Lower leg skin (tissue), 4 donors: ENCODE results near the gene CNPY3. TPM values are rescaled to one million over a fixed set of nuclear protein-coding genes. Genes with fewer than 3 reads are reported as not detected.

Experiments used
- DNase-seq, 2 donors: peaks; one replicate each; pipeline ENCODE4 v3.0.0-alpha.2; 2019; ENCODE audit warnings: low spot score in 2 of 2
- H3K4me3 ChIP-seq: fragments of 200-600 bp; sonication (generic); 2 replicates; pipeline ENCODE4 v1.5.1; 2017; ENCODE audit warnings: mild to moderate bottlenecking, low read depth; ENCODE audit not compliant: poor library complexity, severe bottlenecking
- POLR2A ChIP-seq, 2 donors: fragments of 450-650 bp; IDR thresholded peaks; one replicate each; pipeline ENCODE4 v1.6.1; 2016 to 2017; ENCODE audit warnings: antibody characterized with exemption in 2 of 2, mild to moderate bottlenecking in 1 of 2, moderate library complexity in 1 of 2
- WGBS, 2 donors: methylation state at CpG; one replicate each; pipeline ENCODE4 v1.1.5; 2018; 5-methylcytosine and 5-hydroxymethylcytosine counted together
- intact Hi-C: fragments of 100-400 bp; cut with DNase I; formaldehyde crosslinking; loops from one replicate; pipeline ENCODE4 v1.15.0; 2023; ENCODE audit warnings: low total_unique reads
- total RNA-seq, 4 donors: library from RNA; depleted of rRNA; stranded (reverse); fragments of >200 nt; gene quantifications; one replicate each; pipeline ENCODE4 v1.1.0, GENCODE V29; 2016
- TF ChIP-seq, protein P1 (sequence below), 3 donors: fragments of 450-650 bp; IDR thresholded peaks; one replicate each; pipeline ENCODE4 v1.5.1; 2016; ENCODE audit warnings: antibody characterized with exemption in 3 of 3, mild to moderate bottlenecking in 3 of 3, moderate library complexity in 2 of 3

The CNPY3 gene
- total RNA-seq, 4 donors from 2014 or later = 15.6 to 28.9 (median 19.7) TPM

DNA sequence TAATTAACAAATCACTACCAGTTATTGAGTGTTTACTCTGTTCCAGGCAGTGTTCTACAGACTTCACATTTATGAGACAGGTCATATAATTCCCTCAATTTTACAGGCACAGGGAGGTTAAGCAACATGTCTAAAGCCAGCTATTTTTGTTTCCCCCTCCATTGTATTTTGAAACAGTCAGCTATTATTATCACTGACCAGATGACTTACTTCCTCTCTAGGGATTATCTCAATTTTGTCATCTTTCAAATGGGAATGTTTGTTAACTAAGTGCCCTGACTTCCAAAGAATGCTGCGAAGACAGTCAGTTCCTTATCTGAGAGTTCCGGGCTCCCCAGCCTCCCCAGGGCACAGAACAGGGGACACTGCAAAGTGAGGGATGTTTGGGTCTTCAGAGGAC is 5.6 kb upstream of the CNPY3 start:
- no peak overlapping the region for H3K4me3 ChIP-seq

DNA sequence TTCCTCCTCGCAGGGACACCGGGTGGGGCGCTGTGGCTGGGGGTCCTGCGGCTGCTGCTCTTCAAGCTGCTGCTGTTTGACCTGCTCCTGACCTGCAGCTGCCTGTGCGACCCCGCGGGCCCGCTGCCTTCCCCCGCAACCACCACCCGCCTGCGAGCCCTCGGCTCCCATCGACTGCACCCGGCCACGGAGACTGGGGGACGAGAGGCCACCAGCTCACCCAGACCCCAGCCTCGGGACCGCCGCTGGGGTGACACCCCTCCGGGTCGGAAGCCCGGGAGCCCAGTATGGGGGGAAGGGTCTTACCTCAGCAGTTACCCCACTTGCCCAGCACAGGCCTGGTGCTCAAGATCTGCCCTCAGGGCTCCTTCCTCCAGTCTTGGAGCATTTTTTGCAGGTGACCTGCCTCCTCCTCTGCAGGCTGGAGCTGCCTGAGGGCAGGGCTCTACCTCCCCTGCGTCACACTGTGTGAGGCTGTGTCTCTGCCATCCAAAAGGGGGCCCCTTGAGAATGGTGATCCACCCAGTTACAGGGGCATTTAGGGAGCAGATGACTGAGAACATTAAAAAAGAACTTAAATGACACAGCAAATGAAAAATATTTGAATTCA is 3.9 kb upstream of the CNPY3 start:
- DNase-seq = no peak
- no peak for TF ChIP-seq POLR2A (IDR thresholded peaks at IDR 0.05)
- TF ChIP-seq, protein P1, sequence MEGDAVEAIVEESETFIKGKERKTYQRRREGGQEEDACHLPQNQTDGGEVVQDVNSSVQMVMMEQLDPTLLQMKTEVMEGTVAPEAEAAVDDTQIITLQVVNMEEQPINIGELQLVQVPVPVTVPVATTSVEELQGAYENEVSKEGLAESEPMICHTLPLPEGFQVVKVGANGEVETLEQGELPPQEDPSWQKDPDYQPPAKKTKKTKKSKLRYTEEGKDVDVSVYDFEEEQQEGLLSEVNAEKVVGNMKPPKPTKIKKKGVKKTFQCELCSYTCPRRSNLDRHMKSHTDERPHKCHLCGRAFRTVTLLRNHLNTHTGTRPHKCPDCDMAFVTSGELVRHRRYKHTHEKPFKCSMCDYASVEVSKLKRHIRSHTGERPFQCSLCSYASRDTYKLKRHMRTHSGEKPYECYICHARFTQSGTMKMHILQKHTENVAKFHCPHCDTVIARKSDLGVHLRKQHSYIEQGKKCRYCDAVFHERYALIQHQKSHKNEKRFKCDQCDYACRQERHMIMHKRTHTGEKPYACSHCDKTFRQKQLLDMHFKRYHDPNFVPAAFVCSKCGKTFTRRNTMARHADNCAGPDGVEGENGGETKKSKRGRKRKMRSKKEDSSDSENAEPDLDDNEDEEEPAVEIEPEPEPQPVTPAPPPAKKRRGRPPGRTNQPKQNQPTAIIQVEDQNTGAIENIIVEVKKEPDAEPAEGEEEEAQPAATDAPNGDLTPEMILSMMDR (IDR thresholded peaks at IDR 0.05) = no peak
- intact Hi-C loops = loop anchor here (10.0 kb wide), 1 partner anchor 219 kb away; no protein-coding TSS in a partner anchor
- WGBS, 2 donors = 38 to 51% methylated on average over 18 to 23 of the region's 23 CpGs
- no peak overlapping the region for H3K4me3 ChIP-seq

More for the DNA sequence above, 5.6 kb upstream of the CNPY3 start:
- WGBS, 2 donors = 82 to 88% methylated on average over 2 of the region's 2 CpGs
- intact Hi-C loops = loop anchor here (10.0 kb wide), 1 partner anchor 221 kb away; no protein-coding TSS in a partner anchor
- DNase-seq = no peak
- no peak for TF ChIP-seq POLR2A (IDR thresholded peaks at IDR 0.05)
- TF ChIP-seq, protein P1 (IDR thresholded peaks at IDR 0.05) = no peak

DNA sequence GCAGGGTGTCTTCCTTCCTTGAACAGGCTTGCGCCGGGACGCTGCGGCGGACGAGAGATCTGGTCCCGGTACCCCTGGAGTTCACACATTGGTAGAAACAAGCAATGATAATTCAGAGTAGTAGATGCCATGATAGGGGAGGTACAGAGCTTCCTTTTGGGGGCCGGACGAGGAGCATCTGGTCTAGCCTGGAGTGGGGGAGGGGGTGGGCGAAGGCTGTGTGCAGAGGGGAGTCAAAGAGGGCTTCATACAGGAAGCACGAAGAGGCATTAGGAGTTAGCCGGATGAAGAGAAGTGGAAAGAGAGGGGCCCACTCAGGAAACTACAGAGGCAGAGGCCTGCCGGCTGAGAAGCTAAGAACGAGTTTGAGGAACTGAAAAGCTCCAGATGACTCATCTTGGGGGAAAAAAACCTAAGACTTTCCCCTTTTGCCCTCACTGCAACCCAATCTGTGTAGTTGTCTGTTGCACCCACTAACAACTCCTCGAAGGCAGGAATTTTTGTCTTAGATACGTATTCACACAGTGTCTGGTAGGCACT is 611 bp downstream of the CNPY3 start:
- TF ChIP-seq POLR2A (IDR thresholded peaks at IDR 0.05) = no peak
- TF ChIP-seq, protein P1 (IDR thresholded peaks at IDR 0.05) = no peak
- DNase-seq = peak in 1 of 2 donors; percentile 24
- WGBS, 2 donors = 1% methylated on average over 16 of the region's 16 CpGs
- intact Hi-C loops = loop anchor here (10.0 kb wide), 1 partner anchor 215 kb away; no protein-coding TSS in a partner anchor
- H3K4me3 ChIP-seq = peak overlapping the region; percentile 64

DNA sequence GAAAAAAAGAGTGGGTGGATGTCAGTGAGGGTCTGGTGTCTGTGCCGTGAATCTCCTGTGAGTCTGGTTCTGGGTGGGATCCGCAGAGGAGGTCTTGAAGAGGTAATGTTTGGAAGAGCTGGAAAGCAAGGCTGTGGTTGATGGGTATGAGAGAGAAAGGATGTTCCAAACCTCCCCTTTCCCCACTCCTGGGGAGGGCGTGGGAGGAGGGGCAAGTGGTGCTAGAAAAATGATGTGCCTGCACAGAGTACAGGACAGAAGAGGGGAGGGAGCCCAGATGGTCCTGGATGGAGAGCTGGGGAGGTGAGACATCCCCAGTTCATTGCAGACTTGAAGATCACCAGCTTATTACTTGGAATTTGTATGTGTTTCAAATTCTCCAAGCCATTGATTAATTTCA is 3.1 kb downstream of the CNPY3 start:
- no peak for TF ChIP-seq POLR2A (IDR thresholded peaks at IDR 0.05)
- TF ChIP-seq, protein P1 (IDR thresholded peaks at IDR 0.05) = no peak
- 74 to 87% methylated on average over 3 of the region's 3 CpGs for WGBS, 2 donors
- no peak for DNase-seq
- intact Hi-C loops = no loop called here
- H3K4me3 ChIP-seq = no peak overlapping the region

DNA sequence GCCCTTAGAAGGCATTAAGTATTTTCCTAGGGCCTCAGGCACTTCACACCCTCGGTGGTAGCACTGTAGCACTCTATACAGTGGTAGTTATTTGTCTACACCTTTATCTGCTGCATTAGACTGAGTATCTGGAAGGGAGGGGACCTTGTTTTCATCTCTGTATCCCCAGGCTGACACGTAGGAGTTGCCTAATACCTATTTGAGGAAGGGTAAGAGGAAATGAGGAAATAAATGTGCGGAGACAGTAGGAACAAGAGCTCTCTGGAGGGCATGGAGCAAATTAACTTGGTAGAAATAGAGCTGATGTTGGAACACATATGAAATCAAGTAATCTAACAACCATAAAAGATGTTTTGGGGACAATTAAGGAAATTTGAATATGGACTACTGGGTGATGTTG is 3.9 kb downstream of the CNPY3 start:
- 51 to 64% methylated on average over 3 of the region's 3 CpGs for WGBS, 2 donors
- no peak for TF ChIP-seq POLR2A (IDR thresholded peaks at IDR 0.05)
- TF ChIP-seq, protein P1 (IDR thresholded peaks at IDR 0.05) = no peak
- no peak overlapping the region for H3K4me3 ChIP-seq
- intact Hi-C loops = no loop called here
- no peak for DNase-seq
